Panc1 (cell line): ENCODE results near the gene CDKN1A.

Source experiments
- CTCF ChIP-seq: fragments of 450-650 bp; IDR thresholded peaks from 2 replicates; pipeline ENCODE4 v1.5.1; 2017; ENCODE audit warnings: mild to moderate bottlenecking
- POLR2AphosphoS5 ChIP-seq: IDR thresholded peaks from 2 replicates; pipeline ENCODE4 v1.6.1; 2012; ENCODE audit warnings: mild to moderate bottlenecking, low read depth, low read length, moderate library complexity

- TF ChIP-seq CTCF = no peak
- TF ChIP-seq POLR2AphosphoS5 = no peak
Observed at GRCh38 chr6:36669002-36669401, 9.5 kb upstream of the CDKN1A start.
